ENCODE data around the gene RNF151.

Gene RNF151

GRCh38 chr16:1978476-1979120, 11.9 kb downstream of the RNF151 start:
- no peak for DNase-seq

GRCh38 chr16:1979271-1980029, 12.8 kb downstream of the RNF151 start:
- no peak for DNase-seq

GRCh38 chr16:1980030-1980769, 13.5 kb downstream of the RNF151 start:
- DNase-seq, result no peak

- DNase-seq, result no peak
Measured at GRCh38 chr16:1980770-1981087, 14.1 kb downstream of the RNF151 start.

GRCh38 chr16:1981398-1981836, 14.8 kb downstream of the RNF151 start, which contains the start of gene NOXO1:
NOXO1 (minus strand) TSS chr16:1981469; CDS start chr16:1981179, 290 bp downstream.
- no peak for DNase-seq

DNA sequence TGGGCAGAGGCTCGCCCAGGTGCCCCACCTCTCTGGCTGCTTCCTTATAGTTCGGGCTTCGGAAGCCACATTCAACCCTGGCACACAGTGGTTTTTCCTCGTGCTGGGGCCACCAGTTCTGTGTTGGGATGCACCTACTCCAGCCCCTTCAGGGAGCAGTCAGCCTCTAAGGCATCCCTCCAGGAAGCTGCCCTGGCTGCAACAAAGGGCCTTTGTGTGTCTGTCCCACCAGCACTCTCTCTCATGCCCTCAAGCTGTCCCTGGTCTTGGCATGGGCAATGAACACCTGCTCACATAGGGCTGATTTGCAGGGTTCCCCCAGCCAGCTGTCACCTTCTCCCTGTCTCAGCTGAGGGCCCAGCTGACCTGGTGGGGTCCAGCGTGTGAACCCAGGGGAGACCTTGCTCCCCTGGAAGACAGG, 15.4 kb downstream of the RNF151 start:
- no peak for DNase-seq

- DNase-seq, result no peak
Measured at GRCh38 chr16:1982991-1983543, 16.4 kb downstream of the RNF151 start.

DNA sequence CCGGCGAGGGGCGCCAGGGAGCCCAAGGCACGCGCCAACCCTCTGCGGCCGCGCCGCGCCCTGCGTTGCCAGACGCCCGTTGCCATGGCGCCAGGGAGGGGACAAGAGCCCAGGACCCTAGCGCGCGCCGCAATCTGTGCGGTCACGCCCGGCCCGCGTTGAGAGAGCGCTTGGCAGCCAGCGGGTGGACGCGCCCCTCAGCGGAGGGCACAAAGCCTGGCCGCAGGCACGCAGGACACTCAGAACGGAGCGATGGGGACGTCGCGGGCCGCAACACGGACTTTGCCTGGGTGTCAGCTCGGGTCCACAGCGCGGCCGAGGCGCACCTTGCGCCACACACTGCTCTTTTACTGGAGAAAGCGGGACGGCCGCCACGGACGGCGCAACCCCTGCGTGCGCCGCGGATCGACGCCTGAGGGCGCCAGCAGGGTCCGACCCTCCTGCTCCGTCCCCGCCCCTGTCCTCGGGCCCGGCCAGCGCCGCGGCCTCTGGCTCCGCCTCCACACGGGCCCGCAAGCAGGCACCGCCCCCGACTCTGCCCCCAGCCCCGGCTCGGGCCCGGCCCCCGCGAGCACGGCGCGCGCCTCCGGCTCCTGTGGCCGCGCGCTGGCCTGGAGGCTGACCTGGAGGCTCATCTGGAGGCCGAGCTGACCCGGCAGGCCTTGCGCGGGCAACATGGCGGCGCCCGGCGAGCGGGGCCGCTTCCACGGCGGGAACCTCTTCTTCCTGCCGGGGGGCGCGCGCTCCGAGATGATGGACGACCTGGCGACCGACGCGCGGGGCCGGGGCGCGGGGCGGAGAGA, 17.1 kb downstream of the RNF151 start, which contains the start of gene GFER:
TSS of gene GFER (plus strand) at position 650 of the 803 bp plus-strand sequence. CDS start at position 676, 26 bp downstream.
- peak; percentile 48 for DNase-seq

DNA sequence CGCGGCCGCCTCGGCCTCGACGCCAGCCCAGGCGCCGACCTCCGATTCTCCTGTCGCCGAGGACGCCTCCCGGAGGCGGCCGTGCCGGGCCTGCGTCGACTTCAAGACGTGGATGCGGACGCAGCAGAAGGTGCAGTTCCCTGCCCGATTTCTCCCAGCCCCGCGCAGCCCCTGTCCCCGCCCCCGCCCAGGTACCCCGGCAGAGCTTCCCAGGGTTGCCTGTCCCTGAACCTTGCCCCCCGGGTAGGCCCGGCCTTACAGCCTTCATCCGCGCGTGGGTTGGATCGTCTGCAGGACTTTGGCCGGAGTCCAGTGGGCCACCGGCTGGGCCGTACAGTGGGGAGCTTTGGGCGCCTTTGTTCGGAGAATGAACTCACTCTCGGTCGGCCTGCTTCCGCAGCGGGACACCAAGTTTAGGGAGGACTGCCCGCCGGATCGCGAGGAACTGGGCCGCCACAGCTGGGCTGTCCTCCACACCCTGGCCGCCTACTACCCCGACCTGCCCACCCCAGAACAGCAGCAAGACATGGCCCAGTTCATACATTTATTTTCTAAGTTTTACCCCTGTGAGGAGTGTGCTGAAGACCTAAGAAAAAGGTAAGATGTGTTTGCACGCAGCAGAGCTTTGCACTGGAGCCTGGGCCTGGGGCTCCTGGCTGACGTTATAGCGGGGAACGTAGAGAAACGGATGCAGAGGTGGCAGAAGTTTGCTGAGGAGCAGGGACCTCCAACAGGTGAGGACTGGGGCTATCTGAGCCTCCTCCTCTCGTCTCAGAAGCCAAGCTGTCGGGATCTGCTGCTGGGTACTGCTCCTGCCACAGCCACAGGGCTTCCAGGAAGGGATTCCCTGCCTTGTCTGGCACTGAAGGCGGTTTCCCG, 17.9 kb downstream of the RNF151 start:
- DNase-seq, result no peak

- DNase-seq, result no peak
Measured at GRCh38 chr16:1985466-1986150, 19.0 kb downstream of the RNF151 start.

DNA sequence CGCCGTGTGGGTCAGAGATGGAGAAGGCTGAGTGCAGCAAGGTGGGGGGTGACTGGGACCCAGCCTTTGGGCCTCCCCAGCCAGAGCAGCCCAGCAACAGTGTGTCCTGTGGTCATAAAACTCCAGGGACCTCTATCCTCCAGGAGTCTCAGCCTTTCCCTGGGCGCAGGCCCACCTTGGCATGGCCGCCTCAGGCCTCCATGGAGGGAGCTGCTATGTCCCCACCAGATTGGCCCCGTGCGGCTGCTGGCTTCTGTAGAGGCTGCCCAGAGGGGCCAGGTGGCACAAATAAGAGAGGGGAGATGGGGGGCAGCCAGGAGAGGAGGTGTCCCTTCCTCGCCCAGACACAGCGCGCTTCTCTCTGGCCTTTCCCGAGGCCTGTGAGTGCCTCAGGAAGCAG, 20.5 kb downstream of the RNF151 start:
- no peak for DNase-seq

- DNase-seq, result no peak
Measured at GRCh38 chr16:1989209-1990100, 22.8 kb downstream of the RNF151 start, which contains the start of gene SYNGR3. SYNGR3 (plus strand) TSS chr16:1989970; CDS start chr16:1990103, 133 bp downstream.

- DNase-seq, result no peak
Measured at GRCh38 chr16:1990101-1990350, 23.4 kb downstream of the RNF151 start.

- DNase-seq, result no peak
Measured at GRCh38 chr16:1990351-1991134, 23.9 kb downstream of the RNF151 start.

- DNase-seq, result no peak
Measured at GRCh38 chr16:1991135-1991551, 24.5 kb downstream of the RNF151 start.

- DNase-seq, result no peak
Measured at GRCh38 chr16:1991588-1991947, 24.9 kb downstream of the RNF151 start.

DNA sequence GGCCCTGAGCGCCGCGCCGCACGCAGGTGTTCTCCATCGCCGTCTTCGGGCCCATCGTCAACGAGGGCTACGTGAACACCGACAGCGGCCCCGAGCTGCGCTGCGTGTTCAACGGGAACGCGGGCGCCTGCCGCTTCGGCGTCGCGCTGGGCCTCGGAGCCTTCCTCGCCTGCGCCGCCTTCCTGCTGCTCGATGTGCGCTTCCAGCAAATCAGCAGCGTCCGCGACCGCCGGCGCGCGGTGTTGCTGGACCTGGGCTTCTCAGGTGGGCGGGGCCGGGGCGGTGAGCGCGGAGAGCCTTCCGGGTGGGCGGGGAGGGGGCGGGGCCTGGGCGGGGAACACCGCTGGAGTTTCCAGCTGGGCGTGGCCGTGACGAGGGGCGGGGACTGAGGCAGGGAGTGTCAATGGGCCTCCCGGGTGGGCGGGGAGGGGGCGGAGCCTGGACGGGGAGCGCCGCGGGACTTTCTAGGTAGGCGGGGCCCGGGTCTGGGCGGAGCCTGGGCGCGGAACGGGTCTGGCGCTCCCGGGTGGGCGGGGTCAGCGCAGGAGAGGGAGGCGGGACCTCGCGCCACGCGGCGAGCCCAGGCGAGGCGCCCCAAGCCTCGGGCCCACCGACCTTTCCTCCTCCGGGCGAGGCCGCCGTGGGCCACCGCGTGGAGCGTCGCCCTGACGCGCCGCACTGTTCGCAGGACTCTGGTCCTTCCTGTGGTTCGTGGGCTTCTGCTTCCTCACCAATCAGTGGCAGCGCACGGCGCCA, 25.5 kb downstream of the RNF151 start:
- no peak for DNase-seq

DNA sequence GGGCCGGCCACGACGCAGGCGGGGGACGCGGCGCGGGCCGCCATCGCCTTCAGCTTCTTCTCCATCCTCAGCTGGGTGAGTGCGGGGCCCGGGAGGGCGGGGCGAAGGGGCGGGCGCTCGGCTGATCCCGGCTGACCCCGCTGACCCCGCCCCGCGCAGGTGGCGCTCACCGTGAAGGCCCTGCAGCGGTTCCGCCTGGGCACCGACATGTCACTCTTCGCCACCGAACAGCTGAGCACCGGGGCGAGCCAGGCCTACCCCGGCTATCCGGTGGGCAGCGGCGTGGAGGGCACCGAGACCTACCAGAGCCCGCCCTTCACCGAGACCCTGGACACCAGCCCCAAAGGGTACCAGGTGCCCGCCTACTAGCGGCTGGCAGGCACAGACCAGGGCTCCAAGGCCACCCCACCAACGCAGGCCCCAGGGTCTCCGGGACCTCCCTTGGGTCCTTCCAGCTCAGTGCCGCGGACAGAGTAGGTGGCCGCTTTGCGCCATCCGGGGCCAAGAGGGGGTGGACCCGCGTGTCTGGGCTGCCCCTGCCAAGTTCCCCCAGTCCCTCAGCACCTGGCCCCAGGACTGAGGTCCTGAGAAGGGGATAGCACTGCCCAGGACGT, 26.2 kb downstream of the RNF151 start:
- no peak for DNase-seq
